Glutamatergic neuron (in vitro differentiated cells): ENCODE data around the gene NXNL1. TPM values are rescaled to one million over a fixed set of nuclear protein-coding genes. Genes with fewer than 3 reads are reported as not detected.
"Not testable (repeated sequence)": the region's sequence is repeated elsewhere in the genome, so short reads cannot be mapped to it uniquely, and the experiment has no call there.

Experiments used
- DNase-seq: peaks from one replicate; pipeline ENCODE4 v3.0.0; 2022
- H3K27ac Mint-ChIP-seq: one replicate; pipeline ENCODE4 v1.8.0; 2020; ENCODE audit warnings: mild to moderate bottlenecking, mixed read lengths, inconsistent platforms; ENCODE audit not compliant: unreplicated experiment
- H3K27me3 Mint-ChIP-seq: one replicate; pipeline ENCODE4 v1.8.0; 2020; ENCODE audit warnings: mild to moderate bottlenecking, moderate library complexity, mixed read lengths, inconsistent platforms; ENCODE audit not compliant: unreplicated experiment
- H3K36me3 Mint-ChIP-seq: one replicate; pipeline ENCODE4 v1.8.0; 2020; ENCODE audit warnings: mild to moderate bottlenecking, mixed read lengths, inconsistent platforms; ENCODE audit not compliant: unreplicated experiment
- H3K4me1 Mint-ChIP-seq: one replicate; pipeline ENCODE4 v1.8.0; 2020; ENCODE audit warnings: mild to moderate bottlenecking, low read depth, mixed read lengths, inconsistent platforms; ENCODE audit not compliant: unreplicated experiment
- H3K4me3 Mint-ChIP-seq: one replicate; pipeline ENCODE4 v1.8.0; 2020; ENCODE audit warnings: mild to moderate bottlenecking, mixed read lengths, inconsistent platforms; ENCODE audit not compliant: unreplicated experiment
- H3K9me3 Mint-ChIP-seq: one replicate; pipeline ENCODE4 v1.8.0; 2020; ENCODE audit warnings: mild to moderate bottlenecking, moderate library complexity, mixed read lengths, inconsistent platforms; ENCODE audit not compliant: unreplicated experiment
- CTCF ChIP-seq: fragments of 200-600 bp; sonication (generic); IDR thresholded peaks from one replicate; pipeline ENCODE4 v1.5.0; 2021; ENCODE audit not compliant: partially characterized antibody, unreplicated experiment
- total RNA-seq: library from RNA; stranded (reverse); fragmentation: NEBNext Ultra II Directional; extraction: Animal tissue kit (Norgen Biotek cat#: 25700); gene quantifications from one replicate; pipeline ENCODE4 v1.2.1, GENCODE V29; 2021; ENCODE audit not compliant: unreplicated experiment

NXNL1 gene
- total RNA-seq, 1 donor from 2014 or later = not detected

- DNase-seq = no peak
- TF ChIP-seq CTCF = no peak
- Mint-ChIP-seq H3K9me3 (peaks cover 5% of the 10 kb centered on the region), H3K27me3 (peaks cover 2% of the 10 kb centered on the region), H3K4me3 (no peak overlapping the region), H3K27ac (no peak overlapping the region), H3K4me1 (peaks cover 9% of the 10 kb centered on the region), H3K36me3 (no peaks in the 10 kb centered on the region)
These were observed 14.9 kb upstream of the NXNL1 start for GRCh38 chr19:17475541-17476115.

- not testable (repeated sequence) for H3K4me1 Mint-ChIP-seq, H3K27me3 Mint-ChIP-seq, H3K36me3 Mint-ChIP-seq, DNase-seq, H3K4me3 Mint-ChIP-seq, H3K9me3 Mint-ChIP-seq, H3K27ac Mint-ChIP-seq
These were observed 14.3 kb upstream of the NXNL1 start for GRCh38 chr19:17475011-17475540.

- Mint-ChIP-seq H3K4me3 (peak overlapping the region; percentile 25), H3K9me3 (peaks cover 8% of the 10 kb centered on the region), H3K4me1 (peaks cover 12% of the 10 kb centered on the region), H3K27ac (no peak overlapping the region), H3K36me3 (no peaks in the 10 kb centered on the region), H3K27me3 (peaks cover 5% of the 10 kb centered on the region)
- DNase-seq = no peak
- TF ChIP-seq CTCF = no peak
These were observed 12.3 kb upstream of the NXNL1 start for GRCh38 chr19:17473041-17473440.

GRCh38 chr19:17471410-17472125, 10.8 kb upstream of the NXNL1 start:
- H3K9me3 Mint-ChIP-seq = peaks cover 6% of the 10 kb centered on the region
- DNase-seq = no peak
- peaks cover 5% of the 10 kb centered on the region for H3K27me3 Mint-ChIP-seq
- peak overlapping the region; percentile 94 for H3K4me3 Mint-ChIP-seq
- no peaks in the 10 kb centered on the region for H3K36me3 Mint-ChIP-seq
- peaks cover 12% of the 10 kb centered on the region for H3K4me1 Mint-ChIP-seq
- H3K27ac Mint-ChIP-seq = peak overlapping the region; percentile 93
- no peak for TF ChIP-seq CTCF

GRCh38 chr19:17470068-17470841, 9.5 kb upstream of the NXNL1 start, which contains the start of gene SLC27A1:
SLC27A1 (plus strand) TSS chr19:17470524; CDS start chr19:17470541, 17 bp downstream.
- Mint-ChIP-seq H3K4me3 (peak within 1 kb of the TSS; percentile 99), H3K27me3 (peaks cover 5% of the 10 kb centered on the region), H3K9me3 (peaks cover 6% of the 10 kb centered on the region), H3K27ac (peak within 1 kb of the TSS; percentile 95), H3K4me1 (peaks cover 10% of the 10 kb centered on the region), H3K36me3 (no peaks in the 10 kb centered on the region)
- no peak for TF ChIP-seq CTCF
- peak; percentile 99 for DNase-seq
